Esophagus squamous epithelium (tissue), 4 donors: ENCODE measurements around the gene DBP.

ENCODE experiments used
- POLR2A ChIP-seq, 4 donors: fragments of 450-650 bp; IDR thresholded peaks; one replicate each; pipeline ENCODE4 v1.6.1; 2017; ENCODE audit warnings: antibody characterized with exemption in 4 of 4, mild to moderate bottlenecking in 4 of 4, moderate library complexity in 3 of 4
- TF ChIP-seq, protein P1 (sequence below), 6 experiments: fragments of 450-650 bp in 4 of 6; fragments of 200-600 bp in 2 of 6; sonication (generic) in 2 of 6; IDR thresholded peaks; one replicate each; pipeline ENCODE4 v1.5.1; 2016 to 2019; ENCODE audit warnings: antibody characterized with exemption in 6 of 6, mild to moderate bottlenecking in 4 of 6, moderate library complexity in 4 of 6

DNA sequence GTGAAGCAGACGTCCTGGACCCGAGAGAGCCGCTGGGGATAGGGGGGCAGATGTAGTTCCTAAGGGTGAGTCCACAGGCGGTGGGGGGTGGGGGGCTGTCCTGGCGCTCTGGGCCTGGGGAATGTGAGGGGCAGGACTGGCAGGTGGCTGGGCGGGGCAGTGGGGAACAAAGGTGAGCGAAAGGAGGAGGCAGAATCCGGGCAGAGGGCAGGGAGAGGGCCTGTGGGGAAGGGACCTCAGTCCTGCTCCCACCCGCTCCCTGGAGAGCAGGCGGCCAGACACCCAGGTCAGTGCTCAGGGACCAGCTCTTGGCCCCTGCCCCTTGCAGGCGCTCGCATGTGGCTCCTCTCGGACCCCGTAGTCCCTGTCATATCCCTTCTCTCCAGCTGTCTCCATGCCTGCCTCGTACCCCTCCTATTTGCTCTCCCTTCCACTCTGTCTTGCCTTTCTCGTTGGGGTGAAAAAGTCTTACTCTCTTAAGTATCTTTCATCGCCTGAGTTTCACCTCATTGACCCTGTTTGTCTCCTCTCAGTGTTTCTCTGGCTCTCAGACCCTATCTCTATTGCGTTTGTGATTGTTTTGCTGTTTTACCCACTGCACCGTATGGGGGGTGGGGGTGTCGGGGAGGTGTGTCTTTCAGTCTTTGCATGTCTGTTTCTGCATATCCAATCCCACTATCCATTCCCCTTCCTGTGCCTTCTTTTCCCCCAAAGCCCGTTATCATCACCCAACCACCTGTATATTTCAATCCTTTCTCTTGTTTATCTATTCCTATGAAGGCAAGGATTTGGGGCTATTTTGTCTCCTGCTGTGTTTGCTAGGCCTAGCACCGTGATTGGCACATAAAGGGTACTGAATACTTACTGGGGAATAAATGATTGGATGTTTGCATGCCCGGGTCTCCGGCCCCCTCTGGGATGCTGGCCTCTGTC, 12.1 kb downstream of the DBP start:
- TF ChIP-seq, protein P1, sequence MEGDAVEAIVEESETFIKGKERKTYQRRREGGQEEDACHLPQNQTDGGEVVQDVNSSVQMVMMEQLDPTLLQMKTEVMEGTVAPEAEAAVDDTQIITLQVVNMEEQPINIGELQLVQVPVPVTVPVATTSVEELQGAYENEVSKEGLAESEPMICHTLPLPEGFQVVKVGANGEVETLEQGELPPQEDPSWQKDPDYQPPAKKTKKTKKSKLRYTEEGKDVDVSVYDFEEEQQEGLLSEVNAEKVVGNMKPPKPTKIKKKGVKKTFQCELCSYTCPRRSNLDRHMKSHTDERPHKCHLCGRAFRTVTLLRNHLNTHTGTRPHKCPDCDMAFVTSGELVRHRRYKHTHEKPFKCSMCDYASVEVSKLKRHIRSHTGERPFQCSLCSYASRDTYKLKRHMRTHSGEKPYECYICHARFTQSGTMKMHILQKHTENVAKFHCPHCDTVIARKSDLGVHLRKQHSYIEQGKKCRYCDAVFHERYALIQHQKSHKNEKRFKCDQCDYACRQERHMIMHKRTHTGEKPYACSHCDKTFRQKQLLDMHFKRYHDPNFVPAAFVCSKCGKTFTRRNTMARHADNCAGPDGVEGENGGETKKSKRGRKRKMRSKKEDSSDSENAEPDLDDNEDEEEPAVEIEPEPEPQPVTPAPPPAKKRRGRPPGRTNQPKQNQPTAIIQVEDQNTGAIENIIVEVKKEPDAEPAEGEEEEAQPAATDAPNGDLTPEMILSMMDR (IDR thresholded peaks at IDR 0.05), result no peak
- TF ChIP-seq POLR2A (IDR thresholded peaks at IDR 0.05), result no peak
